Testis (tissue), 2 donors: ENCODE measurements around the gene DEXI.

ENCODE experiments used
- CTCF ChIP-seq, 3 experiments: fragments of 450-650 bp in 2 of 3; fragments of 200-600 bp in 1 of 3; sonication (generic) in 1 of 3; IDR thresholded peaks; one replicate each; pipeline ENCODE4 v1.5.1; 2016 to 2019; ENCODE audit warnings: antibody characterized with exemption in 3 of 3, mild to moderate bottlenecking in 2 of 3, moderate library complexity in 1 of 3
- POLR2A ChIP-seq: fragments of 450-650 bp; IDR thresholded peaks from one replicate; pipeline ENCODE4 v1.6.1; 2017; ENCODE audit warnings: antibody characterized with exemption, mild to moderate bottlenecking, moderate library complexity

- peak in 1 of 3 experiments; percentile 58 for TF ChIP-seq CTCF (IDR thresholded peaks at IDR 0.05)
- peak; percentile 42 for TF ChIP-seq POLR2A
These were observed 2.2 kb upstream of the DEXI start, which contains the start of gene CLEC16A for GRCh38 chr16:10944249-10945064.
